Breast epithelium (tissue), 3 donors: ENCODE results near the gene OR5B17.

Experiments
- POLR2A ChIP-seq: fragments of 450-650 bp; IDR thresholded peaks from one replicate; pipeline ENCODE4 v1.6.1; 2016; ENCODE audit warnings: antibody characterized with exemption, mild to moderate bottlenecking, moderate library complexity
- POLR2AphosphoS5 ChIP-seq, 3 donors: sonication (generic); formaldehyde crosslinking; IDR thresholded peaks; one replicate each; pipeline ENCODE4 v1.6.1; 2017; ENCODE audit warnings: antibody characterized with exemption in 3 of 3
- TF ChIP-seq, protein P1 (sequence below), 3 donors: fragments of 450-650 bp; IDR thresholded peaks; one replicate each; pipeline ENCODE4 v1.5.1; 2016 to 2017; ENCODE audit warnings: antibody characterized with exemption in 3 of 3, mild to moderate bottlenecking in 3 of 3, moderate library complexity in 3 of 3

DNA sequence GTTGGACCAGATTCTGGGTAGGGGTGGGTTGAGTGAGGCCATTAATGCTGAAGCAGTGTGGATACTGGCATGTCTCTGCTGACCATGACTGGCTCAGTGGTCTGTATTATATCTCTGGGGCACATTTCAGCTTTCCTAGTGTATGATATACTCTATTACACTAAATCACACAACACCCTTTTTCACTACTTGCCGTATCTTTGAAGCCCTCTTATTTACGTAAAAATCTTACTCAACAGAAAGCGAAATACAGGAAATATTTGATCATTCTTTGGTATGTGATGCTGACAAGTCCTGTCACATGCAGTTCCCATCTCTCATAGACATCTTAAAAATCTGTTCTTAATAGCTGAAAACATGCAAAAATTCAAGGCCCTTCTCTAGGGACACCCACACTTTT is 40.3 kb downstream of the OR5B17 start:
- TF ChIP-seq POLR2A (no peak), POLR2AphosphoS5 (IDR thresholded peaks at IDR 0.05) (no peak)
- TF ChIP-seq, protein P1, sequence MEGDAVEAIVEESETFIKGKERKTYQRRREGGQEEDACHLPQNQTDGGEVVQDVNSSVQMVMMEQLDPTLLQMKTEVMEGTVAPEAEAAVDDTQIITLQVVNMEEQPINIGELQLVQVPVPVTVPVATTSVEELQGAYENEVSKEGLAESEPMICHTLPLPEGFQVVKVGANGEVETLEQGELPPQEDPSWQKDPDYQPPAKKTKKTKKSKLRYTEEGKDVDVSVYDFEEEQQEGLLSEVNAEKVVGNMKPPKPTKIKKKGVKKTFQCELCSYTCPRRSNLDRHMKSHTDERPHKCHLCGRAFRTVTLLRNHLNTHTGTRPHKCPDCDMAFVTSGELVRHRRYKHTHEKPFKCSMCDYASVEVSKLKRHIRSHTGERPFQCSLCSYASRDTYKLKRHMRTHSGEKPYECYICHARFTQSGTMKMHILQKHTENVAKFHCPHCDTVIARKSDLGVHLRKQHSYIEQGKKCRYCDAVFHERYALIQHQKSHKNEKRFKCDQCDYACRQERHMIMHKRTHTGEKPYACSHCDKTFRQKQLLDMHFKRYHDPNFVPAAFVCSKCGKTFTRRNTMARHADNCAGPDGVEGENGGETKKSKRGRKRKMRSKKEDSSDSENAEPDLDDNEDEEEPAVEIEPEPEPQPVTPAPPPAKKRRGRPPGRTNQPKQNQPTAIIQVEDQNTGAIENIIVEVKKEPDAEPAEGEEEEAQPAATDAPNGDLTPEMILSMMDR (IDR thresholded peaks at IDR 0.05): no peak
